HG02588 (cell line): Measurements from ENCODE around the gene TUBGCP3.
"Not testable (repeated sequence)": the region's sequence is repeated elsewhere in the genome, so short reads cannot be mapped to it uniquely, and the experiment has no call there.

Source experiments
- ATAC-seq: cut with Tn5 transposase; IDR thresholded peaks from one replicate; pipeline ENCODE4 v1.9.1; 2021; ENCODE audit warnings: mild to moderate bottlenecking, moderate library complexity; ENCODE audit not compliant: unreplicated experiment

Gene TUBGCP3

GRCh38 chr13:112486386-112487126, 101.4 kb downstream of the TUBGCP3 start:
- ATAC-seq = no peak

- ATAC-seq = not testable (repeated sequence)
Observed at GRCh38 chr13:112485814-112486213, 102.1 kb downstream of the TUBGCP3 start.

GRCh38 chr13:112483299-112483698, 104.7 kb downstream of the TUBGCP3 start:
- no peak for ATAC-seq

GRCh38 chr13:112481458-112481857, 106.5 kb downstream of the TUBGCP3 start:
- no peak for ATAC-seq

- ATAC-seq = no peak
Observed at GRCh38 chr13:112479389-112479788, 108.6 kb downstream of the TUBGCP3 start.

- ATAC-seq = no peak
Observed at GRCh38 chr13:112477070-112477619, 110.8 kb downstream of the TUBGCP3 start.

- no peak for ATAC-seq
Observed at GRCh38 chr13:112475889-112476288, 112.1 kb downstream of the TUBGCP3 start.

GRCh38 chr13:112474869-112475268, 113.1 kb downstream of the TUBGCP3 start:
- no peak for ATAC-seq

GRCh38 chr13:112473818-112474217, 114.1 kb downstream of the TUBGCP3 start:
- no peak for ATAC-seq

- ATAC-seq = no peak
Observed at GRCh38 chr13:112469071-112469745, 118.7 kb downstream of the TUBGCP3 start.

GRCh38 chr13:112468069-112468468, 119.9 kb downstream of the TUBGCP3 start:
- no peak for ATAC-seq

- no peak for ATAC-seq
Observed at GRCh38 chr13:112467236-112467635, 120.7 kb downstream of the TUBGCP3 start.

GRCh38 chr13:112466132-112467058, 121.6 kb downstream of the TUBGCP3 start:
- ATAC-seq = no peak

GRCh38 chr13:112465251-112466131, 122.5 kb downstream of the TUBGCP3 start:
- no peak for ATAC-seq

- no peak for ATAC-seq
Observed at GRCh38 chr13:112464720-112465119, 123.2 kb downstream of the TUBGCP3 start.

- no peak for ATAC-seq
Observed at GRCh38 chr13:112462408-112462807, 125.5 kb downstream of the TUBGCP3 start.

GRCh38 chr13:112457485-112457884, 130.5 kb downstream of the TUBGCP3 start:
- ATAC-seq = no peak

GRCh38 chr13:112457081-112457480, 130.9 kb downstream of the TUBGCP3 start:
- ATAC-seq = no peak

- no peak for ATAC-seq
Observed at GRCh38 chr13:112456138-112457056, 131.6 kb downstream of the TUBGCP3 start.
